Tibial artery (tissue), 4 donors: ENCODE data around the gene CD2BP2.

ENCODE experiments used
- DNase-seq, 2 donors: peaks; one replicate each; pipeline ENCODE4 v3.0.0-alpha.2; 2019
- H3K27ac ChIP-seq, 2 donors: fragments of 200-600 bp; sonication (generic) in 1 of 2; 1 replicate in 1 of 2; 2 replicates in 1 of 2; pipeline ENCODE4 v1.5.1; 2018 to 2019; ENCODE audit warnings: mild to moderate bottlenecking in 1 of 2
- H3K27me3 ChIP-seq, 2 donors: fragments of 200-600 bp; sonication (generic) in 1 of 2; one replicate each; pipeline versions ENCODE4 v1.5.1 to v1.6.0; 2016 to 2019
- H3K36me3 ChIP-seq, 3 donors: fragments of 200-600 bp; sonication (generic) in 2 of 3; one replicate each; pipeline ENCODE4 v1.5.1; 2016 to 2019; ENCODE audit warnings: mild to moderate bottlenecking in 2 of 3
- H3K4me1 ChIP-seq, 4 donors: fragments of 200-600 bp; sonication (generic) in 2 of 4; 1 replicate in 3 of 4; 2 replicates in 1 of 4; pipeline ENCODE4 v1.5.1; 2016 to 2019
- H3K4me3 ChIP-seq, 2 donors: fragments of 200-600 bp; sonication (generic) in 1 of 2; 1 replicate in 1 of 2; 2 replicates in 1 of 2; pipeline ENCODE4 v1.5.1; 2018 to 2019; ENCODE audit warnings: mild to moderate bottlenecking in 2 of 2
- H3K9me3 ChIP-seq, 3 donors: fragments of 200-600 bp; sonication (generic) in 1 of 3; one replicate each; pipeline ENCODE4 v1.5.1; 2016 to 2019
- CTCF ChIP-seq, 2 experiments: fragments of 200-600 bp in 1 of 2; fragments of 450-650 bp in 1 of 2; IDR thresholded peaks; one replicate each; pipeline ENCODE4 v1.5.1; 2017 to 2019; ENCODE audit warnings: antibody characterized with exemption in 2 of 2, mild to moderate bottlenecking in 1 of 2, moderate library complexity in 1 of 2
- intact Hi-C: fragments of 100-400 bp; cut with DNase I; formaldehyde crosslinking; loops from one replicate; pipeline ENCODE4 v1.15.0; 2023; ENCODE audit warnings: low total_unique reads

CD2BP2 gene

GRCh38 chr16:30353438-30354129 is 1.5 kb downstream of the CD2BP2 start:
- no peak for TF ChIP-seq CTCF (IDR thresholded peaks at IDR 0.05)
- no peaks in the 10 kb centered on the region for H3K9me3 ChIP-seq
- peak in 1 of 2 donors; percentile 65 for DNase-seq
- H3K36me3 ChIP-seq = peaks cover 12 to 61% (median 51%) of the 10 kb centered on the region in 3 donors
- H3K27ac ChIP-seq = peak overlapping the region; percentile 28 to 86
- H3K4me1 ChIP-seq = peaks cover 0 to 53% (median 46%) of the 10 kb centered on the region in 4 donors
- intact Hi-C loops = no loop called here
- H3K27me3 ChIP-seq = no peaks in the 10 kb centered on the region
- peak overlapping the region in 1 of 2 donors; percentile 74 for H3K4me3 ChIP-seq

GRCh38 chr16:30352488-30353401 is 2.4 kb downstream of the CD2BP2 start:
- TF ChIP-seq CTCF (IDR thresholded peaks at IDR 0.05) = no peak
- Histone ChIP-seq H3K36me3 (peaks cover 5 to 52% (median 43%) of the 10 kb centered on the region in 3 donors), H3K4me1 (peaks cover 0 to 53% (median 46%) of the 10 kb centered on the region in 4 donors), H3K9me3 (no peaks in the 10 kb centered on the region), H3K27ac (peak overlapping the region; percentile 52 to 86), H3K27me3 (no peaks in the 10 kb centered on the region), H3K4me3 (no peak overlapping the region)
- peak in 1 of 2 donors; percentile 66 for DNase-seq
- intact Hi-C loops = no loop called here

GRCh38 chr16:30351586-30352419 is 3.3 kb downstream of the CD2BP2 start:
- DNase-seq = peak; percentile 86 to 93
- H3K4me3 ChIP-seq = no peak overlapping the region
- H3K36me3 ChIP-seq = peaks cover 0 to 43% (median 34%) of the 10 kb centered on the region in 3 donors
- no peaks in the 10 kb centered on the region for H3K27me3 ChIP-seq
- no peak for TF ChIP-seq CTCF (IDR thresholded peaks at IDR 0.05)
- no peaks in the 10 kb centered on the region for H3K9me3 ChIP-seq
- peaks cover 0 to 48% (median 45%) of the 10 kb centered on the region in 4 donors for H3K4me1 ChIP-seq
- peak overlapping the region; percentile 52 to 86 for H3K27ac ChIP-seq
- intact Hi-C loops = no loop called here

DNA sequence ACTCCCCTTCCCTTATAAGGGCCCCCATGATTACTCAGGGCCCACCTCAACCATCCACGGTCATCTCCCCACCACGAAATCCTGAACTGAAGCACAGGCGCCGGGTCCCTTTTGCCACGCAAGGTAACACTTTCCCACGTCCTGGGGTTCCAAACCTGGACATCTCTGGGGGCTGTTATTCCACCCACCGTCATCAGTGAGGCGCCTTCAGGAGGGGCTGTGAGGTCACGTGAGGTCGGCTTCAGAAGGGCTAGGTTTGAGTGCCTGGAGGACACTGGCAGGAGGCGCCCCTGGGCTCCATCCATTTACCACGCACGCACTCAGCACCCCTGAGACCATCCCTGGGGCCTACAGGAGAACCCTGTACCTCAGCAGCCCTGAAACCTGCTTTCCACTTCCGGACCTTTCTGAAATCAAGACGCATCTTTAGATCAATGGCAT is 4.1 kb downstream of the CD2BP2 start:
- H3K9me3 ChIP-seq = no peaks in the 10 kb centered on the region
- no peak for DNase-seq
- no peak for TF ChIP-seq CTCF (IDR thresholded peaks at IDR 0.05)
- peaks cover 0 to 41% (median 37%) of the 10 kb centered on the region in 4 donors for H3K4me1 ChIP-seq
- H3K36me3 ChIP-seq = peaks cover 0 to 42% (median 34%) of the 10 kb centered on the region in 3 donors
- H3K27me3 ChIP-seq = no peaks in the 10 kb centered on the region
- H3K4me3 ChIP-seq = no peak overlapping the region
- H3K27ac ChIP-seq = no peak overlapping the region
- intact Hi-C loops = no loop called here
